Transverse colon (tissue), 3 donors: ENCODE results near the gene PLAU.

Experiments used
- CTCF ChIP-seq, 5 experiments: fragments of 200-600 bp in 3 of 5; fragments of 450-650 bp in 2 of 5; sonication (generic) in 3 of 5; IDR thresholded peaks; 1 replicate in 2 of 5; 2 replicates in 3 of 5; pipeline ENCODE4 v1.5.1; 2016 to 2017; ENCODE audit warnings: antibody characterized with exemption in 5 of 5, inconsistent platforms in 3 of 5, mild to moderate bottlenecking in 2 of 5, moderate library complexity in 1 of 5
- POLR2A ChIP-seq: fragments of 450-650 bp; IDR thresholded peaks from one replicate; pipeline ENCODE4 v1.6.1; 2016; ENCODE audit warnings: antibody characterized with exemption, mild to moderate bottlenecking, moderate library complexity

GRCh38 chr10:73899423-73899822, 11.5 kb upstream of the PLAU start:
- TF ChIP-seq CTCF (IDR thresholded peaks at IDR 0.05) = no peak
- TF ChIP-seq POLR2A = no peak
